Stomach (tissue), 4 donors: ENCODE results near the gene DUSP18.

Experiments
- EP300 ChIP-seq: sonication (generic); formaldehyde crosslinking; IDR thresholded peaks from one replicate; pipeline ENCODE4 v1.6.1; 2017; ENCODE audit warnings: antibody characterized with exemption
- POLR2A ChIP-seq, 4 donors: fragments of 450-650 bp; IDR thresholded peaks; one replicate each; pipeline ENCODE4 v1.6.1; 2016; ENCODE audit warnings: antibody characterized with exemption in 4 of 4, control low read depth in 2 of 4, mild to moderate bottlenecking in 1 of 4, moderate library complexity in 1 of 4

GRCh38 chr22:30702856-30703255 lies 35.2 kb upstream of the DUSP18 start:
- TF ChIP-seq POLR2A (IDR thresholded peaks at IDR 0.05) (no peak), EP300 (no peak)
